HG03060 (cell line): ENCODE results near the gene PLRG1.
A peak's percentile ranks its signal among the peaks of the same experiment; 100 is the strongest.

ENCODE experiments used
- ATAC-seq: cut with Tn5 transposase; IDR thresholded peaks from one replicate; pipeline ENCODE4 v1.9.1; 2021; ENCODE audit warnings: low read depth, moderate number of reproducible peaks; ENCODE audit not compliant: unreplicated experiment

The PLRG1 gene

GRCh38 chr4:154527308-154527707 lies 22.9 kb downstream of the PLRG1 start:
- no peak for ATAC-seq

GRCh38 chr4:154526151-154526550 lies 24.0 kb downstream of the PLRG1 start:
- ATAC-seq: no peak

GRCh38 chr4:154521607-154522006 lies 28.6 kb downstream of the PLRG1 start:
- no peak for ATAC-seq

GRCh38 chr4:154519214-154519613 lies 31.0 kb downstream of the PLRG1 start:
- ATAC-seq: no peak

- ATAC-seq: no peak
Observed at GRCh38 chr4:154517591-154517990, 32.6 kb downstream of the PLRG1 start.

- ATAC-seq: no peak
Observed at GRCh38 chr4:154516318-154517029, 33.7 kb downstream of the PLRG1 start.

GRCh38 chr4:154511981-154512380 lies 38.2 kb downstream of the PLRG1 start:
- no peak for ATAC-seq

GRCh38 chr4:154511548-154511947 lies 38.7 kb downstream of the PLRG1 start:
- ATAC-seq: no peak

GRCh38 chr4:154507156-154507555 lies 43.0 kb downstream of the PLRG1 start:
- ATAC-seq: no peak

GRCh38 chr4:154506253-154506652 lies 43.9 kb downstream of the PLRG1 start:
- no peak for ATAC-seq

- ATAC-seq: no peak
Observed at GRCh38 chr4:154503598-154503997, 46.6 kb downstream of the PLRG1 start.

GRCh38 chr4:154502111-154502510 lies 48.1 kb downstream of the PLRG1 start:
- no peak for ATAC-seq

GRCh38 chr4:154497889-154498288 lies 52.3 kb downstream of the PLRG1 start:
- ATAC-seq: no peak

GRCh38 chr4:154495867-154496266 lies 54.3 kb downstream of the PLRG1 start:
- no peak for ATAC-seq

GRCh38 chr4:154492288-154492687 lies 57.9 kb downstream of the PLRG1 start:
- ATAC-seq: no peak

GRCh38 chr4:154491341-154492271 lies 58.6 kb downstream of the PLRG1 start, which contains the start of gene DCHS2:
DCHS2 (minus strand) TSS chr4:154491799; CDS start chr4:154491355, 444 bp downstream.
- ATAC-seq: no peak

GRCh38 chr4:154490583-154491340 lies 59.4 kb downstream of the PLRG1 start:
- peak; percentile 52 for ATAC-seq

GRCh38 chr4:154490234-154490582 lies 60.0 kb downstream of the PLRG1 start:
- ATAC-seq: no peak

- ATAC-seq: no peak
Observed at GRCh38 chr4:154489558-154490233, 60.5 kb downstream of the PLRG1 start.

- no peak for ATAC-seq
Observed at GRCh38 chr4:154487145-154487544, 63.1 kb downstream of the PLRG1 start.
